ENCODE data around the gene RAB39A. TPM values are rescaled to one million over a fixed set of nuclear protein-coding genes. Genes with fewer than 3 reads are reported as not detected.

The RAB39A gene
- total and polyA plus RNA-seq, 9 of the 15 experiments (the other 6 are each of a cell fraction or from before 2014, with no cell fraction given), result not detected

- TF ChIP-seq, protein P1, sequence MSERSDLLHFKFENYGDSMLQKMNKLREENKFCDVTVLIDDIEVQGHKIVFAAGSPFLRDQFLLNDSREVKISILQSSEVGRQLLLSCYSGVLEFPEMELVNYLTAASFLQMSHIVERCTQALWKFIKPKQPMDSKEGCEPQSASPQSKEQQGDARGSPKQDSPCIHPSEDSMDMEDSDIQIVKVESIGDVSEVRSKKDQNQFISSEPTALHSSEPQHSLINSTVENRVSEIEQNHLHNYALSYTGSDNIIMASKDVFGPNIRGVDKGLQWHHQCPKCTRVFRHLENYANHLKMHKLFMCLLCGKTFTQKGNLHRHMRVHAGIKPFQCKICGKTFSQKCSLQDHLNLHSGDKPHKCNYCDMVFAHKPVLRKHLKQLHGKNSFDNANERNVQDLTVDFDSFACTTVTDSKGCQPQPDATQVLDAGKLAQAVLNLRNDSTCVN (CRISPR knock-in tag; IDR thresholded peaks at IDR 0.05), result no peak
- TF ChIP-seq ZNF764 (CRISPR knock-in tag; IDR thresholded peaks at IDR 0.05; ENCODE audit: low read depth), result no peak
- TF ChIP-seq ZNF324 (CRISPR knock-in tag; IDR thresholded peaks at IDR 0.05), result no peak
- TF ChIP-seq RFX7 (CRISPR knock-in tag; IDR thresholded peaks at IDR 0.05), result no peak
- TF ChIP-seq, protein P2, sequence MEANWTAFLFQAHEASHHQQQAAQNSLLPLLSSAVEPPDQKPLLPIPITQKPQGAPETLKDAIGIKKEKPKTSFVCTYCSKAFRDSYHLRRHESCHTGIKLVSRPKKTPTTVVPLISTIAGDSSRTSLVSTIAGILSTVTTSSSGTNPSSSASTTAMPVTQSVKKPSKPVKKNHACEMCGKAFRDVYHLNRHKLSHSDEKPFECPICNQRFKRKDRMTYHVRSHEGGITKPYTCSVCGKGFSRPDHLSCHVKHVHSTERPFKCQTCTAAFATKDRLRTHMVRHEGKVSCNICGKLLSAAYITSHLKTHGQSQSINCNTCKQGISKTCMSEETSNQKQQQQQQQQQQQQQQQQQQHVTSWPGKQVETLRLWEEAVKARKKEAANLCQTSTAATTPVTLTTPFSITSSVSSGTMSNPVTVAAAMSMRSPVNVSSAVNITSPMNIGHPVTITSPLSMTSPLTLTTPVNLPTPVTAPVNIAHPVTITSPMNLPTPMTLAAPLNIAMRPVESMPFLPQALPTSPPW (CRISPR knock-in tag; IDR thresholded peaks at IDR 0.05), result no peak
- no peak for TF ChIP-seq HDAC6 (IDR thresholded peaks at IDR 0.05; ENCODE audit: low read depth, low read length)
Measured at GRCh38 chr11:107956543-107956942, 28.3 kb downstream of the RAB39A start (continued).

DNA sequence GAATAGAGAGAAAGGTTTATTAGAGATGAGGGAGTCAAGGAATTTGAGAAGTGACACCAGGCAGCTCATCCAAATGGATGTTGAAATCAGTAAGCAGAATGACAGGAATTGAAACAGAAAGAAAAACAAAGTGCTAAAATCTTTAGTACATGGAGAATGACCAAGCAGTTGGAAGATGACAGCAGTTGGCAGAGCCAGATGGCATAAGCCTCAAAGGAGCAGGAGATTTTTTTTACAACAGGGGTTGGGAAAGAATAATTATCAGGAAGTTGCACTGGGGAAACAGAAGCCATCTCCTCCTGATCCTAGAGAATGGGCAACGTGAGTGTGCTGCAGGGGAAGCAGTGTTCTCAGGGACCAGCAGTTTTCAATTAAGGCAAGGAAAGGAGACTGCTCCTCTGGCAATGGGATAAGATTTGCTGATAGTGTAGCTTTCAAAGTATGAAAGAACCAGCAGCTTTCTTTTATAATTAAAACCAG lies 28.9 kb downstream of the RAB39A start:
- no peak overlapping the region for H3K9ac ChIP-seq (ENCODE audit: insufficient read depth in 1 of 2, low read depth in 2 of 2, low read length in 2 of 2)
- no peak overlapping the region for H3K4me3 ChIP-seq
- intact Hi-C loops (cut with micrococcal nuclease), result no loop called here
- ChIA-PET POLR2A (no interaction called here), CTCF (ENCODE audit: low intra/inter-chr PET ratio) (no interaction called here)
- H3K4me2 ChIP-seq (ENCODE audit: insufficient read depth, low read length), result no peak overlapping the region
- H2AFZ ChIP-seq (ENCODE audit: low read depth, low read length), result no peak overlapping the region
- ATAC-seq, result no peak
- in situ Hi-C loops (cut with MboI), result no loop called here
- H3K27ac ChIP-seq (ENCODE audit: extremely low read depth, low read depth, low read length), result no peak overlapping the region
- H3K36me3 ChIP-seq (ENCODE audit: control insufficient read depth, insufficient read depth, low read length), result no peaks in the 10 kb centered on the region
- H3K79me2 ChIP-seq (ENCODE audit: control insufficient read depth, insufficient read depth, low read length), result no peaks in the 10 kb centered on the region
- H3K9me1 ChIP-seq (ENCODE audit: control insufficient read depth, insufficient read depth, low read length), result no peaks in the 10 kb centered on the region
- H3K27me3 ChIP-seq (ENCODE audit: control insufficient read depth in 2 of 2, insufficient read depth in 2 of 2, low read length in 2 of 2), result peaks cover 13 to 15% of the 10 kb centered on the region in 2 experiments
- no peak for DNase-seq (ENCODE audit: extremely low read depth in 1 of 4, low spot score in 3 of 4)
- FAIRE-seq, result no peak
- no peaks in the 10 kb centered on the region for H4K20me1 ChIP-seq (replicated peaks; ENCODE audit: control insufficient read depth, insufficient read depth, low read length)
- 0% methylated on average over 1 of the region's 1 CpG for WGBS (ENCODE audit: insufficient coverage, low coverage, missing lambda C conversion rate)
- no peaks in the 10 kb centered on the region for H3K4me1 ChIP-seq (replicated peaks in 1 of 2; ENCODE audit: control insufficient read depth in 2 of 2, insufficient read depth in 2 of 2, low read length in 2 of 2)
- H3K9me3 ChIP-seq (replicated peaks; ENCODE audit: control insufficient read depth, insufficient read depth, low read depth, low read length), result no peaks in the 10 kb centered on the region
- BruUV-seq (replicated peaks), result no TSS peak
- TF ChIP-seq, protein P3, sequence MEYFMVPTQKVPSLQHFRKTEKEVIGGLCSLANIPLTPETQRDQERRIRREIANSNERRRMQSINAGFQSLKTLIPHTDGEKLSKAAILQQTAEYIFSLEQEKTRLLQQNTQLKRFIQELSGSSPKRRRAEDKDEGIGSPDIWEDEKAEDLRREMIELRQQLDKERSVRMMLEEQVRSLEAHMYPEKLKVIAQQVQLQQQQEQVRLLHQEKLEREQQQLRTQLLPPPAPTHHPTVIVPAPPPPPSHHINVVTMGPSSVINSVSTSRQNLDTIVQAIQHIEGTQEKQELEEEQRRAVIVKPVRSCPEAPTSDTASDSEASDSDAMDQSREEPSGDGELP (CRISPR knock-in tag; IDR thresholded peaks at IDR 0.05; ENCODE audit: borderline replicate concordance), result no peak
- TF ChIP-seq SETDB1 (IDR thresholded peaks at IDR 0.05; ENCODE audit: low read length) (no peak), ZNF23 (CRISPR knock-in tag; IDR thresholded peaks at IDR 0.05) (no peak), ZNF316 (IDR thresholded peaks at IDR 0.05) (no peak), KAT7 (CRISPR knock-in tag; IDR thresholded peaks at IDR 0.05; ENCODE audit: borderline replicate concordance) (no peak), ZNF431 (CRISPR knock-in tag; IDR thresholded peaks at IDR 0.05) (no peak), ID3 (CRISPR knock-in tag; IDR thresholded peaks at IDR 0.05) (no peak), ID3 (tag; IDR thresholded peaks at IDR 0.05) (no peak), RCOR1 (IDR thresholded peaks at IDR 0.05; ENCODE audit: borderline replicate concordance in 1 of 2, low read depth in 2 of 2, low read length in 2 of 2) (no peak), ZNF239 (CRISPR knock-in tag; IDR thresholded peaks at IDR 0.05) (no peak), HNRNPL (IDR thresholded peaks at IDR 0.05; ENCODE audit: low read depth, low read length) (no peak), SNRNP70 (optimal IDR thresholded peaks at IDR 0.05; ENCODE audit: low read depth, low read length) (no peak), CBX1 (IDR thresholded peaks at IDR 0.05; ENCODE audit: low read depth) (no peak), HNRNPLL (IDR thresholded peaks at IDR 0.05; ENCODE audit: low read depth, low read length, poor library complexity, severe bottlenecking) (no peak)
